ENCODE measurements around the gene EPHB1.

EPHB1 gene

DNA sequence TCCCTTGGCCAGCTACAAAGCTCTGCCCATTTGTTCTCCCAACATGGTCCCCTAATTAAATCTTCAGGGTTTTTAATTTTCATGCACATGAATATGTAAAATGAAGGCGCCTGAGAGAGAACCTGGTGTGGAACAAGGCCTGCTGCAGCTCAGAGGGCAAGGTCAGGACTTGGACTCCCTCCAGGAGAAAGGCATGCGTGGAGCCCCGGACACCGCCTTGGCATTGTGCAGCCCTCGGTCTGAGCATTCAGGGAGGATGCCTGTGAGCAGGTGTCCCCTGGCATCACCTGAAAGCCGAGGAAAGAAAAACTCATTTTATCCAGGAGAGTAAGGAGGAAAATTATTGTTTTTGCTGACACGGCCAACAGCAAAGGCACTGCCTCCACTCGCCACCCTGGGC, 33.8 kb upstream of the EPHB1 start:
- TF ChIP-seq, protein P1, sequence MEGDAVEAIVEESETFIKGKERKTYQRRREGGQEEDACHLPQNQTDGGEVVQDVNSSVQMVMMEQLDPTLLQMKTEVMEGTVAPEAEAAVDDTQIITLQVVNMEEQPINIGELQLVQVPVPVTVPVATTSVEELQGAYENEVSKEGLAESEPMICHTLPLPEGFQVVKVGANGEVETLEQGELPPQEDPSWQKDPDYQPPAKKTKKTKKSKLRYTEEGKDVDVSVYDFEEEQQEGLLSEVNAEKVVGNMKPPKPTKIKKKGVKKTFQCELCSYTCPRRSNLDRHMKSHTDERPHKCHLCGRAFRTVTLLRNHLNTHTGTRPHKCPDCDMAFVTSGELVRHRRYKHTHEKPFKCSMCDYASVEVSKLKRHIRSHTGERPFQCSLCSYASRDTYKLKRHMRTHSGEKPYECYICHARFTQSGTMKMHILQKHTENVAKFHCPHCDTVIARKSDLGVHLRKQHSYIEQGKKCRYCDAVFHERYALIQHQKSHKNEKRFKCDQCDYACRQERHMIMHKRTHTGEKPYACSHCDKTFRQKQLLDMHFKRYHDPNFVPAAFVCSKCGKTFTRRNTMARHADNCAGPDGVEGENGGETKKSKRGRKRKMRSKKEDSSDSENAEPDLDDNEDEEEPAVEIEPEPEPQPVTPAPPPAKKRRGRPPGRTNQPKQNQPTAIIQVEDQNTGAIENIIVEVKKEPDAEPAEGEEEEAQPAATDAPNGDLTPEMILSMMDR (IDR thresholded peaks at IDR 0.05; ENCODE audit: insufficient read depth, low read length, missing control alignments): no peak
- POLR2A ChIA-PET: no interaction called here
- no peak overlapping the region for H3K4me3 ChIP-seq (ENCODE audit: low read depth, low read length)
- DNase-seq (ENCODE audit: low read depth, low spot score): no peak
- CTCF ChIA-PET: interaction anchor here (2.2 kb wide), 1 partner anchor 160 kb away, joined by 9 read pairs; no protein-coding TSS in a partner anchor

DNA sequence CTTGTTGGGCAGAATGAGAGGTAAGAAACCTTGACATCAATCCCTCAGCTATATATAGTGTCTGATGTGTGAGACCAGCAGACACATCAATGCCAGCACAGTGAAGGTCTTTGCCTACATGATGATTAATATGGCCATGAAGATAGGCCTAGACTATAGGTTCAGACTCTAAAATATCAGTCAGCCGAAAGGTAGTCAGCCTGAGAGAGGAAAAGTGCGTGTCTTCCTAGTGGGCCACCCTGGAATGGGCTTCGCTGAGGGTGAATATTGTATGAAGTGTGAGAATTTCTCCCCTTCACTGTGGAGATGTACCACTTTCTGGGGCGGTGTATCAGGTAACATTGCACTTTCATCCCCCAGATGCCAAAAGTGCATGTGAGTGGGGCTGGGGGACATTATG, 33.0 kb upstream of the EPHB1 start:
- POLR2A ChIA-PET: no interaction called here
- H3K4me3 ChIP-seq (ENCODE audit: low read depth, low read length): no peak overlapping the region
- no peak for DNase-seq (ENCODE audit: low read depth, low spot score)
- TF ChIP-seq, protein P1 (IDR thresholded peaks at IDR 0.05; ENCODE audit: insufficient read depth, low read length, missing control alignments): no peak
- CTCF ChIA-PET: interaction anchor here (2.2 kb wide), 1 partner anchor 161 kb away, joined by 9 read pairs; no protein-coding TSS in a partner anchor

DNA sequence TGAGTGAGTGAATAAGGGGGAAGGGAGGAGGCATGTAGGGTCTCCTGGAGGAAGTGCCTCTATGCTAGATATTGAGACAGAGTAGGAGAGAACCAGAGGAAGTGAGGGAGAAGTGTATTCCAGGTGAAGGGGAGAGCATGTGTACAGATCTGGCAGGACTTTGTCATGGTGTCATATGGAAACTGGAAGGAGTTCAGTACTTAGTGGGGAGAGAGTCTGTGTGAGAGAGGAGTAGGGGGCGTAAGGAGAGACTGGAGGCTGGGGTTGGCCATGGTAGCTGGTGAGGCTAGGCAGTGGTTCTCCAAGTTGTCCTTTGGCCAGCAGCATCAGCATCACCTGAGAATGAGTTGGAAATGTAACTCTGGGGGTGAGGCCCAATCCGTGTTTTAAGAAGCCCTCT, 29.6 kb upstream of the EPHB1 start:
- TF ChIP-seq, protein P1 (IDR thresholded peaks at IDR 0.05; ENCODE audit: insufficient read depth, low read length, missing control alignments): no peak
- DNase-seq (ENCODE audit: low read depth, low spot score): no peak
- ChIA-PET CTCF (interaction anchor here (5.9 kb wide), 1 partner anchor 10 kb away, joined by 29 read pairs; no protein-coding TSS in a partner anchor), POLR2A (no interaction called here)
- H3K4me3 ChIP-seq (ENCODE audit: low read depth, low read length): no peak overlapping the region

DNA sequence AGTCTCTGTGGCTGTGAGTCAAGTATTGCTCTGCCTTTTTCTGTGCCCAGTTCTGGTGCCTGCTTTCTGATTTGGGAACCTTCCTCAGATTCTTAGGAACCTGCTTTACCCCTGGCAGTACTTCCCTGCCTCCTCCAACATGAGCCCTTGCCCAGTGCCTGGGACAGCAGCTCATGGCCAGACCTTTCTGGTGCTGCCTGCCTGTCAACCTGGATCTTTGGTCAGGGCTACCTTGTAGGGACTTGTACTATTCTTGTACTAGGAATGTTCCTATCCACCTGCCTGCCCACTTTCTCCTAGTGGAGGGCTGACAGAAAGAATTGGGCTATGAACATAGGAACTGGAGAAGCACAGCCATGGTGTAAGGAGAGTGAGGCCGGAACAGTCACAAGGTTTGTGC, 28.8 kb upstream of the EPHB1 start:
- ChIA-PET CTCF (interaction anchor here (5.9 kb wide), 1 partner anchor 11 kb away, joined by 29 read pairs; no protein-coding TSS in a partner anchor), POLR2A (no interaction called here)
- TF ChIP-seq, protein P1 (IDR thresholded peaks at IDR 0.05; ENCODE audit: insufficient read depth, low read length, missing control alignments): no peak
- H3K4me3 ChIP-seq (ENCODE audit: low read depth, low read length): no peak overlapping the region
- DNase-seq (ENCODE audit: low read depth, low spot score): no peak

DNA sequence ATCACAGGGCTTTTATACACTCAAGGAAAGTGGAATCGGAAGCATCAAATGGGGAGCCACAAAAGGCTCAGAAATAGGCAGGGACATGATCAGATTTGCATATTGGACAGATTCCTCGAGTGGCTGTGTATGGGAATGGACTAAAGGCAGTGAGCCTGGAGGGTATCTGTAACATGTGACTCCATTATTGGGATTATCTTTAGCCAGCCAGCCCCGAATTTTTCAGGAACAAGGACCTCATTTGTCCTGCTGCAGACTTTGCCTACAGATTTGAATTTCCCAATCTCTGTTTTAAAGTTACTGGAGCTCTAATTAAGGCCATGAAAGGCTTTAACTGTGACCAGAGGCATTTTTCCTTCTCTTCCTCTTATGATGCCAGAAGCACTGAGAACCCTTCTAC, 26.9 kb upstream of the EPHB1 start:
- POLR2A ChIA-PET: no interaction called here

DNA sequence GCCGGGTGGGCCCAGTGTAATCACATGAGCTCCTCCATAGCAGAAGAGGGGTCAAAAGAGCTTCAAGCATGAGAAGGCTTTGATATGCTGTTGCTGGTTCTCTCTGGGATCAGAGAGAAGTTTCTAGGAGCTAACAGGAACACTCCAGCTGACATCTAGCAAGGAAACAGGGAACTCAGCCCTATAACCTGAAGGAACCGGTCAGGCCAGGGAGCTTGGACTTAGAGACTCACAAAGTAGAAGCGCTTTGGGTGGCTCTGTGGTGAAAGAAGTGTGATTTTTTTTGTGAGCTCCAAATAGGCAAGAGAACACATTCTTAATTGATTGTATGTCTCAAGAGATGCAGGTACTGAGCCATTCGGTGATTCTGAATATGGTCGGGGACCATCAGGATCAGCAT, 26.2 kb upstream of the EPHB1 start:
- H3K4me3 ChIP-seq (ENCODE audit: low read depth, low read length): no peak overlapping the region
- TF ChIP-seq, protein P1 (IDR thresholded peaks at IDR 0.05; ENCODE audit: insufficient read depth, low read length, missing control alignments): no peak
- ChIA-PET POLR2A (no interaction called here), CTCF (interaction anchor here (1.0 to 2.3 kb wide), 2 partner anchors 13 to 26 kb away, joined by 3 to 11 read pairs; partner anchors contain the start of gene EPHB1)
- DNase-seq (ENCODE audit: low read depth, low spot score): no peak

More for the DNA sequence above, 26.9 kb upstream of the EPHB1 start:
- no peak overlapping the region for H3K4me3 ChIP-seq (ENCODE audit: low read depth, low read length)
- TF ChIP-seq, protein P1 (IDR thresholded peaks at IDR 0.05; ENCODE audit: insufficient read depth, low read length, missing control alignments): no peak
- CTCF ChIA-PET: interaction anchor here (1.0 to 5.9 kb wide), 2 partner anchors 12 to 13 kb away, joined by 3 to 29 read pairs; no protein-coding TSS in a partner anchor
- no peak for DNase-seq (ENCODE audit: low read depth, low spot score)

Measured in AG04449 (cell line).